T-helper 1 cell treated with Interleukin-12 subunit alpha and Interleukin-12 subunit beta and Interleukin-4 antibody, amounts not matched to agents 30 ng/mL and 1 ng/mL, for 36 hours (primary cell): ENCODE data around the gene MESD. TPM values are rescaled to one million over a fixed set of nuclear protein-coding genes. Genes with fewer than 3 reads are reported as not detected.

Experiments
- intact Hi-C: fragments of 100-400 bp; cut with micrococcal nuclease; formaldehyde crosslinking; loops from one replicate; pipeline ENCODE4 v1.15.1; 2024
- total RNA-seq: library from RNA; stranded (reverse); gene quantifications from 2 replicates; pipeline ENCODE4 v1.2.3, GENCODE V29; 2022

Gene MESD
- total RNA-seq: 37.6 and 37.7 TPM in 2 replicates

DNA sequence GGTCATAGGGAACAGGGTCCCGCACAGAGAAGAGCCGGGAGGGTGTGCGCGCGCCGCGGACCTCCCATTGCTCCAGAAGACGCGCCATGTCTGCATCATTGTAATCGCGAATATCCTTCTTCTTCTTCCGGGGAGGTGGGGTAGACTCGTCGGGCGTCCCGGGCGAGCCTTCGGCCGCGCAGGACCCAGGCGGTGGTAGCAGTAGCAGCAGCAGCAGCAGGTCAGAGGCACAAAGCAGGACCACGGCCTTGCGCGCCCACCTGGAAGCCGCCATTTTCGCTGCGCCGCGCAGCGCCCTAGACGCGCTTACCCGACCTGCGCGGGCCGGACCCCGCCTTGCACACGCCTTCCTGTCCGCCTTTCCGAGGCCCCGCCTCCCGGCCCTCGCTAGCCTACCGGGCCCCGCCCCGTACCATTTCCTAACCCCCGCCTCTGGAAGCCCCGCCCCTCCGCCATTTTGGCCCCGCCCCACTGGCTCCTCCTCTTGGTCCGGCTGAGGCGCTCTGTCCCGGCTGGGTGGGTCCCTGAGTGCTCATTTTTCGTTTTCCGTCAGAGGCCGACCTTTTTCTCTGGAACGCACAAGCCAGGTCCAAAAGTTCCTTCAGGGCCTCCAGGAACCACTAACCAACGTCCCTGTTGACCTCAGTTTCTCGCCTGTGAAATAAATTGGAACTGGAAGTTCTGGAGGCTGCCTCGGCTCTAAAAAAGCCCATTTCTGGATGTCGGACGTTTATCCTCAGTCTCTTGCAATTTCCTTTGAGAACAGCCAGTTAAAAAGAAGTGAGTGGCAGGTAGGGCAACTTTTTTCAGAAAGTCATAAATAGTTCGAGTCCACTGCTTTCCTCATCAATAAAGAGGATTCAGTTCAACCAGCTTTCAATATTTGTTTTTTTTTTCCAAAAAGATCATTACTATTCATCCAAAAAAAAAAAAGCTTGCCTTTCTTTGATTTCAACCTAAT, at the start of gene MESD:
MESD (minus strand) TSS at position 302 of the 961 bp plus-strand sequence; CDS start at position 274, 28 bp downstream.
- intact Hi-C loops: loop anchor here (1.0 to 10.0 kb wide), 9 partner anchors 11 to 1273 kb away; partner anchors contain the start of genes EFL1, FAH, SAXO2 and STARD5

DNA sequence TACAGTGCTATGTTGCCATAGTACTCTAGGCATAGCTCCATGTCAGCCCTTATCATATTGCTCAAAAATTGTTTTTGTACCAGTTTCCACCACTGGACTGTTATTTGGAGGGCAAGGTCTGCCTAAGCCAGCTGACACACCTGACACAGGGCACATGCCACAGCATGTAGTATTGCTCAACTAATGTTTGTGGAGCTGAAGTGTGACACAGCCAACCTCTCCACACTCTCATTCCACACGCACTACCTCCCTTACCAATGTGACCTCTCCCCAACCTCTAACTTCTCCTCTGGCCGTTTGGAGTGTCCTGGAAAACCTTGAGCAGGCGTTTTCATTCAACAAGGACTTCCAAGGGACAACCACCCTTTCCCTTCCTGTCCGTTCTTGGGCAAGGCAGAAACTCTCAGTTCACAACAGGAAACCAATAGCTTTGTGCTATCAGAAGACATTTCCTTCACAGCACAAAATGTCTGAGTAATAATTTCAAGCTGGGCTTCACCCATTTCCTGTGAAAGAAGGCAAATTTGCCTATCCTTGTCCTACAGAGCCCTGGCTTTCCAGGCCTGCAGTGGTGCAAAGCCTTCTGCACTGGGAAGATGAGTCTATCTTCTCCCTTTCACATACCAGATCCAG, 49.5 kb upstream of the MESD start:
- intact Hi-C loops: loop anchor here (1.0 kb wide), 1 partner anchor 37 kb away; no protein-coding TSS in a partner anchor

DNA sequence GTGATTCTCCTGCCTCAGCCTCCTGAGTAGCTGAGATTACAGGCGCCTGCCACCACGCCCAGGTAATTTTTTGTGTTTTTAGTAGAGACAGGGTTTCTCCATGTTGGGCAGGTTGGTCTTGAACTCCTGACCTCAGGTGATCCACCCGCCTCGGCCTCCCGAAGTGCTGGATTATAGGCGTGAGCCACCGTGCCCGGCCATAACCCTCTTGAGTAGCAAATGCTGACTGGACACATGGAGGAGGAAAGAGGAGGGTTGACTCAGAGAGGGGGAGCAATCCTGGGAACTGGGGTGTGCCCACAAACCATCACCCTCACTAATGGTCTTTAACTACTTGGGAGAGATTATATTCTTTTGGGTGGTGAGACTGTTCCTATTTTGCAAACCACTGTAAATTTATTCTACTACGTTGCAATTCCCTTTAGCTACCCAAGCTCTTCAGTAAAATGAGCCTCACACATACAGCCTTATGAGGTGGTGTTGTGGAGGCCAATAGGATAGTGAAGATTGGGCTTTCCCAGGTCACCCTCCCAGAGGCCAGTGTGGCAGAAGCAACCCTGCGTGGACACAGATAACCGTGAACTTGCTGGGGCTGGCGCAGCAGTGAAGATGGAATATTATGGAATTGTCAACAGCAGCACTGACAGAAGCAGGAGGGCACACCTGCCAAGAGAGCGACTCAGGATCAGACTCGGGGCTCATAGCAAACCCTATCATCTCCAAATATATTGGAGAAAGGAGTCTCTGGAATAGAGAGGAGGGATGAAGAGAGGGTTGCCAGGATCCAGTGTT, 48.5 kb upstream of the MESD start:
- intact Hi-C loops: no loop called here

DNA sequence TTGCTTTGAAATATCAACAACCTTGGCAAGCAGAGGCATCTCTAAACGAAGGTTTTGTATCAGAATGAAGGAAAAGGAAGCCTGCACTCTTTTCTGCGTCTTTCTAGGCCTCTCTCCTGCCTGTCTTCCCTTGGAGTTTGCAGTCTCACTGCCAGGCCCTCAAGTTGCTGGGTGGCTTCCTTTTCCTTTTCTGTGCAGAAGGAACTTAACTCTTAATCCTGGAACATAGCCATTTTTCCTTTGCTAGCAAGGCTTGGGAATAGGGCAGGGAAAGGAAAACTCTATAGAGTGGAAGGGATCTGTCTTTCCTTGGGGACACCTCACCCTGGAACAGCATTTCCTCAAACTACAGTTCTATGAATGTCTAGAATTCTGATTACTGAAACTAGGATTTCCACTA, 43.9 kb upstream of the MESD start:
- intact Hi-C loops: no loop called here

DNA sequence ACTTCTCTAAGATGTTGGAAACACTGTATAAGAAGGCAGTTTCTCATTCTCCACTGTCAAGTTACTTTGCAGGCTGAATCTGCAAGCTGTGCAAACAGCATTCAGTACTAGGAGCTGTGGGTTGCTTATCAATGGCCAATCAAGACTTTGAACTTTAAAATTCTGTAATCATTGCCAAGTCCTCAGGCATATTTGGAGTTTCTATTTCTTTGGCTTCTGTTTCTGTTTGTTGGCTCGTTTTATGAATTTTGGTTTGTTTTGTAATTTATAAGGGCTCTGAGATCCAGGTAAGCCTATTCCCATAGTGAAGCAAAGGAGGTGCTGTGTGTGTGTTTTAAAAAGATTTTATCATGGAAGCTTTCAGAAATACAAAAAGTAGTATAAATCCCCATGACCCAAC, 43.2 kb upstream of the MESD start:
- intact Hi-C loops: no loop called here

GRCh38 chr15:81032355-81032754, 42.7 kb upstream of the MESD start:
- intact Hi-C loops: no loop called here

DNA sequence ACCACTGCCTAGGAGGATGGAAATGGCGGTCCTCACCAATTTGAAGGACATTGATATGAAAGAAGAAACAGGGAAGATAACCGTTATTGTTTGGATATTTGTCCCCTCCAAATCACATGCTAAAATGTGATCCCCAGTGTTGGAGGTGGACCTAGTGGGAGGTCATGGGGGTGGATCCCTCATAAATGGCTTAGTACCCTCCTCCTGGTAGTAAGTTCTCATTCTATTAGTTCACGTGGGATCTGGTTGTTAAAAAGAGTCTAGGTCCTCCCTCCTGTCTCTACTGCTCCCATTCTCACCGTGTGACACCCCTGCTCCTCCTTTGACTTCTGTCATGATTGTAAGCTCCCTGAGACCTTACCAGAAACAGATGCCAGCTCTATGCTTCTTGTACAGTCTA, 41.6 kb upstream of the MESD start:
- intact Hi-C loops: no loop called here

- intact Hi-C loops: no loop called here
Observed at GRCh38 chr15:81030301-81030750, 40.7 kb upstream of the MESD start.

GRCh38 chr15:81029414-81030300, 40.0 kb upstream of the MESD start:
- intact Hi-C loops: no loop called here

GRCh38 chr15:81026836-81027599, 37.4 kb upstream of the MESD start:
- intact Hi-C loops: no loop called here

- intact Hi-C loops: no loop called here
Observed at GRCh38 chr15:81025721-81026370, 36.2 kb upstream of the MESD start.

- intact Hi-C loops: no loop called here
Observed at GRCh38 chr15:81024936-81025335, 35.3 kb upstream of the MESD start.

DNA sequence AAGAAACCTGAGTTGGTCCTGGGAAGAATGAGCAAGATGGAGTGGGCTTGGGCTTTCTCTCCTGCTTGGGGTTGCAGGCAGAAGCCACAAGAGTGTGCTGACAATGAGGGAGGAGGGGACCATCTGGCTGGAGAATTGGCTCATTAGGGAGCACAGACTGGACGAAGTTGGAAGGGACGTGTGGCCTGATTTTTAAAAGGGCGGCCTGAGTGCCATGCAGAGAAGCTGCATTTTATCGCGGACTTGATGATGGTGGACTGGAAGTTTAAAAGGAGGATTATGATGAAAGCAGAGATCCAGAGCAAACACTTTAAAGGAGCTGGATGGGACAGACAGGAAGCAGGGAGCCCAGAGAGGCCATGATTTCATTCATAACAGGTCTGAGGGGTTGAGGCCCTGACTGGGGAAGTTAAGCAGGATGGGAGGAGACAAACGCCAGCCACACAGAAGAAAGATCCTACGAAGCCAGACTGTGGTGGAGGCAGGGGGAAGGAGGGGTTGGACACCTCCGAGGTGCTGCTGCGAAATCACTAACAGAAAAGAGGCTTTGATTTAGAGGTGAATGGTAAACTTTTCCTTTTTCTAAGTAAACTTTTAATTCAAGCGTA, 34.8 kb upstream of the MESD start:
- intact Hi-C loops: no loop called here

- intact Hi-C loops: loop anchor here (1.0 kb wide), 1 partner anchor 23 kb away; the partner anchor contains the start of gene TLNRD1
Observed at GRCh38 chr15:81023483-81024264, 34.1 kb upstream of the MESD start.

GRCh38 chr15:81021321-81021720, 31.7 kb upstream of the MESD start:
- intact Hi-C loops: no loop called here

DNA sequence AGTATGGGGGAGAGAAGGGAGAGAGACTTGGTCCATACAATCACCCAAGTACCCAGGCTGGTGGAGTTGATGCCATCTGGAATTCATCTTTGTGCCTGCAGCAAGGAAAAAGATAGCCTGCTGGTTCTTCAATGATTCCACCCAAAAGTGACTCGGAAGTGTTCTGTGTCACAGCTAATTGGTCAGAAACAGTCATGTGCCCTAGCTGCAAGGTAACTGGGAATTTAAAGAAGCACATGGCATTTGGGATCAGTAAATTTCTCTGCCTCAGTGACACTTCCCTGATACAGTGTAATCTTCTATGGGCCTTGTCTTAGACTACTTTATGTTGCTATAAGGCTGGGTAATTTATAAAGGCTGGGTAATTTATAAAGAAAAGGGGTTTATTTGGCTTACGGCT, 28.6 kb upstream of the MESD start:
- intact Hi-C loops: no loop called here

- intact Hi-C loops: no loop called here
Observed at GRCh38 chr15:81016489-81017068, 27.0 kb upstream of the MESD start.
